PC-9 (cell line): ENCODE results near the gene SEMA3C. TPM values are rescaled to one million over a fixed set of nuclear protein-coding genes. Genes with fewer than 3 reads are reported as not detected.

Experiments used
- BruUV-seq: library from RNA; stranded (reverse); fragments of 400-500 nt; replicated peaks from 2 replicates; lab custom pipeline; 2021; lab: Mats Ljungman, UMichigan
- CTCF ChIA-PET: fragments of 300-600 bp; sonication (Branson Sonifier 250); formaldehyde crosslinking; loops from one replicate; lab custom pipeline; 2022; ENCODE audit warnings: antibody characterized with exemption; lab: Charles Lee
- POLR2A ChIA-PET: fragments of 300-600 bp; sonication (Branson Sonifier 250); formaldehyde crosslinking; loops from one replicate; lab custom pipeline; 2022; ENCODE audit warnings: antibody characterized with exemption; ENCODE audit not compliant: unreplicated experiment; lab: Charles Lee
- DNase-seq, 2 experiments: peaks; one replicate each; pipeline versions ENCODE4 v3.0.0 to v3.0.0-alpha.2; 2015 to 2022; ENCODE audit warnings: mixed read lengths in 1 of 2
- H2AFZ ChIP-seq: fragments of 200-600 bp; sonication (generic); 2 replicates; pipeline ENCODE4 v1.8.1; 2017; ENCODE audit warnings: antibody characterized with exemption
- H3F3A ChIP-seq: fragments of 200-600 bp; sonication (generic); 2 replicates; pipeline ENCODE4 v1.8.1; 2017; ENCODE audit warnings: antibody characterized with exemption, mild to moderate bottlenecking, low read depth; ENCODE audit not compliant: insufficient read depth
- H3K27ac ChIP-seq: fragments of 200-600 bp; sonication (generic); 2 replicates; pipeline ENCODE4 v1.6.1; 2016; ENCODE audit warnings: mixed run types
- H3K27me3 ChIP-seq: fragments of 200-600 bp; sonication (generic); 2 replicates; pipeline ENCODE4 v1.6.1; 2016; ENCODE audit warnings: low read depth, mixed run types; ENCODE audit not compliant: insufficient read depth
- H3K36me3 ChIP-seq: fragments of 200-600 bp; sonication (generic); 2 replicates; pipeline ENCODE4 v1.6.1; 2016; ENCODE audit warnings: low read depth, mixed run types
- H3K4me1 ChIP-seq: fragments of 200-600 bp; sonication (generic); replicated peaks from 2 replicates; pipeline ENCODE4 v1.6.1; 2016; ENCODE audit warnings: mixed run types; ENCODE audit not compliant: insufficient read depth
- H3K4me2 ChIP-seq: fragments of 200-600 bp; sonication (generic); 2 replicates; pipeline ENCODE4 v1.6.1; 2017; ENCODE audit warnings: mixed run types
- H3K4me3 ChIP-seq: fragments of 200-600 bp; sonication (generic); 2 replicates; pipeline ENCODE4 v1.6.1; 2016; ENCODE audit warnings: mixed run types
- H3K79me2 ChIP-seq: fragments of 200-600 bp; sonication (generic); 2 replicates; pipeline ENCODE4 v1.6.1; 2017; ENCODE audit warnings: low read depth, mixed run types
- H3K9me2 ChIP-seq: fragments of 200-600 bp; sonication (generic); 2 replicates; pipeline ENCODE4 v1.8.1; 2017; ENCODE audit warnings: mild to moderate bottlenecking; ENCODE audit not compliant: insufficient read depth
- H3K9me3 ChIP-seq: fragments of 200-600 bp; sonication (generic); 2 replicates; pipeline ENCODE4 v1.8.1; 2016; ENCODE audit warnings: low read depth; ENCODE audit not compliant: insufficient read depth
- H4K20me1 ChIP-seq: fragments of 200-600 bp; sonication (generic); 2 replicates; pipeline ENCODE4 v1.8.1; 2017; ENCODE audit not compliant: insufficient read depth
- EZH2 ChIP-seq: fragments of 200-600 bp; sonication (generic); IDR thresholded peaks from 2 replicates; pipeline ENCODE4 v1.8.0; 2017; ENCODE audit warnings: antibody characterized with exemption, low read depth
- intact Hi-C: fragments of 100-400 bp; cut with micrococcal nuclease; formaldehyde crosslinking; loops from one replicate; pipeline ENCODE4 v1.10.0; 2022; ENCODE audit not compliant: unreplicated experiment
- total RNA-seq: library from RNA; stranded (reverse); gene quantifications from 2 replicates; pipeline ENCODE4 v1.2.3, GENCODE V29; 2021
- TF ChIP-seq, protein P1 (sequence below): fragments of 200-600 bp; sonication (generic); conservative IDR thresholded peaks from 2 replicates; pipeline ENCODE4 v1.6.1; 2017; ENCODE audit warnings: mixed run types, antibody characterized with exemption, mild to moderate bottlenecking, moderate library complexity

SEMA3C gene
- total RNA-seq, 1 experiment from 2014 or later: 19.9 TPM

DNA sequence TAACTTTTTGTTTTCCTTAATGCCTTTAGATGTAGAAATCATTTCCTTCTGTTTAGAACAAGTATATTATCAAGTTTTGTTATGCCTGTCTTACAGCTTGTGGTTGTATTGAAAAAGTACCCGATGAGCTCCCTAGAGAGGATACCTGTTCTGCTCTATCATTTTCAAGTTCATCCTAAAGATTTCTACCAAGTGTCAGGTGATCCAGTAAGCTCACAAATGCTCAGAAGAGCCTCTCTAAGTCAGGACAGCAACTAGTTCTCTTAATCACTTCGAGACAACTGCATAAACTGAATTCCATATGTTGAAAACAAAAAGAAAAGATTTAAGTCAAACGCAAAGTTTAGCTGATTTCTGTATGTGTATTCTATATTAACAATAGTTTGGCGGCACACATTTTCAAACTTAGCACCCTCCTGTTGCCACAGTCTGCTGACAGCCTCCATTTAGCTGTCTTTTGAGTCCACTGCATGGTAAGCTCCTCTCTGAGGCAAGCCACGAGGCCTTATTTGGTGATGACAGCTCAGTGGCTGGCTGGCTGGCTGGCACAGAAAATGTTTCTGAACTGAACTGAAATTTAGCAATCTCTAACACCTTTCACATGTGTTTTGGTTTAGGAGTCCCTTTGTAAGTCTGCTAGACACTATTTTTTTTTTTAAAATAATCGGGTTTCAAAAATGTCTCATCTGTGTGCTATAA is 59.4 kb downstream of the SEMA3C start:
- Histone ChIP-seq H4K20me1 (no peaks in the 10 kb centered on the region), H3K4me2 (no peak overlapping the region), H3K9me2 (no peaks in the 10 kb centered on the region), H3K36me3 (peaks cover 5% of the 10 kb centered on the region; the same call in 1 of the 2 replicates), H3K27ac (no peak overlapping the region), H3K9me3 (no peaks in the 10 kb centered on the region), H3F3A (peaks cover 5% of the 10 kb centered on the region), H2AFZ (no peak overlapping the region), H3K4me1 (peaks cover 22% of the 10 kb centered on the region), H3K79me2 (0 out of 2 replicates have a peak, but pooled peaks cover 8% of the 10 kb centered on the region), H3K27me3 (no peaks in the 10 kb centered on the region), H3K4me3 (no peak overlapping the region)
- no TSS peak for BruUV-seq
- no peak for TF ChIP-seq EZH2
- TF ChIP-seq, protein P1, sequence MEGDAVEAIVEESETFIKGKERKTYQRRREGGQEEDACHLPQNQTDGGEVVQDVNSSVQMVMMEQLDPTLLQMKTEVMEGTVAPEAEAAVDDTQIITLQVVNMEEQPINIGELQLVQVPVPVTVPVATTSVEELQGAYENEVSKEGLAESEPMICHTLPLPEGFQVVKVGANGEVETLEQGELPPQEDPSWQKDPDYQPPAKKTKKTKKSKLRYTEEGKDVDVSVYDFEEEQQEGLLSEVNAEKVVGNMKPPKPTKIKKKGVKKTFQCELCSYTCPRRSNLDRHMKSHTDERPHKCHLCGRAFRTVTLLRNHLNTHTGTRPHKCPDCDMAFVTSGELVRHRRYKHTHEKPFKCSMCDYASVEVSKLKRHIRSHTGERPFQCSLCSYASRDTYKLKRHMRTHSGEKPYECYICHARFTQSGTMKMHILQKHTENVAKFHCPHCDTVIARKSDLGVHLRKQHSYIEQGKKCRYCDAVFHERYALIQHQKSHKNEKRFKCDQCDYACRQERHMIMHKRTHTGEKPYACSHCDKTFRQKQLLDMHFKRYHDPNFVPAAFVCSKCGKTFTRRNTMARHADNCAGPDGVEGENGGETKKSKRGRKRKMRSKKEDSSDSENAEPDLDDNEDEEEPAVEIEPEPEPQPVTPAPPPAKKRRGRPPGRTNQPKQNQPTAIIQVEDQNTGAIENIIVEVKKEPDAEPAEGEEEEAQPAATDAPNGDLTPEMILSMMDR: no peak
- POLR2A ChIA-PET: no interaction called here
- CTCF ChIA-PET: no interaction called here
- intact Hi-C loops: no loop called here
- no peak for DNase-seq

DNA sequence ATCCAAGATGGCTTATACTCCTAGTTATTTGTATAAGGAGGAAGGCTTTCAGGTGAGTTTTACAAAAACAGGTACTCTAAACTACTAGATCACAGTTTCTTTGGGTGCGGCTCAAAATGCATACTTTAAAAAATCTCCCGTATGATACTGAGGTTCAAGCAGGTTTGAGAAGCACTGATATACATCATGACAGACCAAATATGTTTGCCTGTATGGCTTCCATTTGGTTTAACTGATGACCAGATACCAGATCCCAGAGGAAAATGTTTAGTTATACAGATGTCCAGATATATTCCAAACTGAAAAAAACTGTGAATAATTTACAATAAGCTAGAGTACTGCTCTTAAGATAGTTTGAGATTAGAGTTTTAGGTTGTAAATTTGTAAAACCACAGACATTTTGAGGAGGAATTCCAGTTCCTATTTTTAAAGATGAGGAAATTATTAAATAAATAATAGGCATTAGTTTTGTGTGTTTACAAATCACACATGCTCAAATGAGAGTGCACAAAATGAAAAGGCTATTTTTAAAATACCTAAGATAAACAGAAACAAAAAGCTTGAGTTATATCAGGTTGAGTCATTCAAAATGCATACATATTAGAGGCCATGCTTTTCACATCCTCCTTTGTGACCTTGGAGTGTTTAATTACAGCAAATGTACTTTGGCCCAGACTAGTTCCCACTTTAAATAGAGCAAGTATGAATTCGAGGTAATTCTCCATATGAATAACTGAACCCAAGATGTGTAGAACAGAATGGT is 60.5 kb downstream of the SEMA3C start:
- H4K20me1 ChIP-seq: no peaks in the 10 kb centered on the region
- H3K4me3 ChIP-seq: no peak overlapping the region
- H3K4me2 ChIP-seq: peak overlapping the region; percentile 31
- H3F3A ChIP-seq: peaks cover 5% of the 10 kb centered on the region
- no peaks in the 10 kb centered on the region for H3K9me2 ChIP-seq
- H3K36me3 ChIP-seq: peaks cover 5% of the 10 kb centered on the region; the same call in 1 of the 2 replicates
- ChIA-PET CTCF (no interaction called here), POLR2A (no interaction called here)
- no peak overlapping the region for H2AFZ ChIP-seq
- H3K27ac ChIP-seq: peak overlapping the region; percentile 29; the same call in 1 of the 2 replicates
- TF ChIP-seq, protein P1: no peak
- no peak for TF ChIP-seq EZH2
- 0 out of 2 replicates have a peak, but pooled peaks cover 8% of the 10 kb centered on the region for H3K79me2 ChIP-seq
- peak in 1 of 2 experiments; percentile 55 for DNase-seq
- BruUV-seq: no TSS peak
- H3K9me3 ChIP-seq: no peaks in the 10 kb centered on the region
- peaks cover 22% of the 10 kb centered on the region for H3K4me1 ChIP-seq
- intact Hi-C loops: no loop called here
- no peaks in the 10 kb centered on the region for H3K27me3 ChIP-seq

DNA sequence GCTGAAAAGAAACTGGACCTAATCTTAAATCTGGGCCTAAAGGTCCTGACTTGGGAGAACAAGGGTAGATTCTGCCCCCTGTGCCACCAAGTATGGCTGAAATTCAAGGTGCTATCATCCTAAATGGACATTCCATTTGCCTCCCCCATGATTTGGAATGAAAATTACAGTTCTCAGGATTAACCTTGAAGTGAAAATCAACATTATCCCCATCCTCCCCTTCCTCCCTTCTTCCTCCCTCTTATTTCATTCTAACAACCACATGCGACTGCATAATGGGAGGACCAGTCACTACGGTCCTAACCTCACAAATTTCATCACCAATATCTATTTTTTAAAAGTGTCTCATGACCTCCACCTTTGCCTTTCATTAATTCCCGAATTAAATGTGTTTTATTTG is 62.1 kb downstream of the SEMA3C start:
- H3F3A ChIP-seq: peaks cover 5% of the 10 kb centered on the region
- no peaks in the 10 kb centered on the region for H3K27me3 ChIP-seq
- no peaks in the 10 kb centered on the region for H4K20me1 ChIP-seq
- BruUV-seq: no TSS peak
- H3K9me2 ChIP-seq: no peaks in the 10 kb centered on the region
- peaks cover 5% of the 10 kb centered on the region; the same call in 1 of the 2 replicates for H3K36me3 ChIP-seq
- ChIA-PET CTCF (no interaction called here), POLR2A (interaction anchor here (0.7 kb wide), 1 partner anchor 62 kb away, joined by 3 read pairs; the partner anchor contains the start of gene SEMA3C)
- peaks cover 28% of the 10 kb centered on the region for H3K4me1 ChIP-seq
- TF ChIP-seq, protein P1: no peak
- TF ChIP-seq EZH2: no peak
- no peak overlapping the region for H3K27ac ChIP-seq
- DNase-seq: no peak
- no peak overlapping the region for H3K4me2 ChIP-seq
- H3K4me3 ChIP-seq: no peak overlapping the region
- intact Hi-C loops: no loop called here
- H3K79me2 ChIP-seq: 0 out of 2 replicates have a peak, but pooled peaks cover 5% of the 10 kb centered on the region
- H2AFZ ChIP-seq: no peak overlapping the region
- no peaks in the 10 kb centered on the region for H3K9me3 ChIP-seq
